ENCODE data around the gene DBT.
"Not testable (repeated sequence)": the region's sequence is repeated elsewhere in the genome, so short reads cannot be mapped to it uniquely, and the experiment has no call there.

DBT gene

GRCh38 chr1:100253552-100253951 lies 3.9 kb upstream of the DBT start:
- in situ Hi-C loops (cut with MboI; ENCODE audit: low pct_unique_long_range_greater_than_20kb, low sequenced_read_pairs): no loop called here
- DNase-seq: no peak

- DNase-seq: no peak
- in situ Hi-C loops (cut with MboI; ENCODE audit: low pct_unique_long_range_greater_than_20kb, low sequenced_read_pairs): no loop called here
Measured at GRCh38 chr1:100252901-100253300, 3.3 kb upstream of the DBT start.

GRCh38 chr1:100250807-100251206 lies 1.2 kb upstream of the DBT start:
- in situ Hi-C loops (cut with MboI; ENCODE audit: low pct_unique_long_range_greater_than_20kb, low sequenced_read_pairs): no loop called here
- no peak for DNase-seq

- in situ Hi-C loops (cut with MboI; ENCODE audit: low pct_unique_long_range_greater_than_20kb, low sequenced_read_pairs): no loop called here
- DNase-seq: no peak
Measured at GRCh38 chr1:100250264-100250663, 630 bp upstream of the DBT start.

- DNase-seq: peak; percentile 23
- in situ Hi-C loops (cut with MboI; ENCODE audit: low pct_unique_long_range_greater_than_20kb, low sequenced_read_pairs): no loop called here
Measured at GRCh38 chr1:100249155-100249536, 488 bp downstream of the DBT start.

- in situ Hi-C loops (cut with MboI; ENCODE audit: low pct_unique_long_range_greater_than_20kb, low sequenced_read_pairs): no loop called here
- DNase-seq: peak; percentile 8
Measured at GRCh38 chr1:100246738-100247137, 2.9 kb downstream of the DBT start.

- in situ Hi-C loops (cut with MboI; ENCODE audit: low pct_unique_long_range_greater_than_20kb, low sequenced_read_pairs): no loop called here
- DNase-seq: no peak
Measured at GRCh38 chr1:100240631-100241030, 9.0 kb downstream of the DBT start.

GRCh38 chr1:100239961-100240360 lies 9.7 kb downstream of the DBT start:
- in situ Hi-C loops (cut with MboI; ENCODE audit: low pct_unique_long_range_greater_than_20kb, low sequenced_read_pairs): no loop called here
- no peak for DNase-seq

GRCh38 chr1:100237091-100237490 lies 12.5 kb downstream of the DBT start:
- in situ Hi-C loops (cut with MboI; ENCODE audit: low pct_unique_long_range_greater_than_20kb, low sequenced_read_pairs): no loop called here
- no peak for DNase-seq

GRCh38 chr1:100234432-100234831 lies 15.2 kb downstream of the DBT start:
- DNase-seq: no peak
- in situ Hi-C loops (cut with MboI; ENCODE audit: low pct_unique_long_range_greater_than_20kb, low sequenced_read_pairs): no loop called here

GRCh38 chr1:100233566-100233965 lies 16.1 kb downstream of the DBT start:
- DNase-seq; in situ Hi-C loops (cut with MboI; ENCODE audit: low pct_unique_long_range_greater_than_20kb, low sequenced_read_pairs): not testable (repeated sequence)

- in situ Hi-C loops (cut with MboI; ENCODE audit: low pct_unique_long_range_greater_than_20kb, low sequenced_read_pairs): no loop called here
- no peak for DNase-seq
Measured at GRCh38 chr1:100232156-100232555, 17.5 kb downstream of the DBT start.

- in situ Hi-C loops (cut with MboI; ENCODE audit: low pct_unique_long_range_greater_than_20kb, low sequenced_read_pairs): no loop called here
- no peak for DNase-seq
Measured at GRCh38 chr1:100231721-100232120, 17.9 kb downstream of the DBT start.

GRCh38 chr1:100230765-100231164 lies 18.9 kb downstream of the DBT start:
- in situ Hi-C loops (cut with MboI; ENCODE audit: low pct_unique_long_range_greater_than_20kb, low sequenced_read_pairs): no loop called here
- no peak for DNase-seq

- DNase-seq: no peak
- in situ Hi-C loops (cut with MboI; ENCODE audit: low pct_unique_long_range_greater_than_20kb, low sequenced_read_pairs): no loop called here
Measured at GRCh38 chr1:100229681-100230443, 19.8 kb downstream of the DBT start.

GRCh38 chr1:100222428-100222827 lies 27.2 kb downstream of the DBT start:
- DNase-seq: no peak
- in situ Hi-C loops (cut with MboI; ENCODE audit: low pct_unique_long_range_greater_than_20kb, low sequenced_read_pairs): no loop called here

- no peak for DNase-seq
- in situ Hi-C loops (cut with MboI; ENCODE audit: low pct_unique_long_range_greater_than_20kb, low sequenced_read_pairs): no loop called here
Measured at GRCh38 chr1:100219883-100220282, 29.8 kb downstream of the DBT start.

- in situ Hi-C loops (cut with MboI; ENCODE audit: low pct_unique_long_range_greater_than_20kb, low sequenced_read_pairs): no loop called here
- DNase-seq: no peak
Measured at GRCh38 chr1:100219457-100219856, 30.2 kb downstream of the DBT start.

GRCh38 chr1:100217834-100218233 lies 31.8 kb downstream of the DBT start:
- in situ Hi-C loops (cut with MboI; ENCODE audit: low pct_unique_long_range_greater_than_20kb, low sequenced_read_pairs): no loop called here
- DNase-seq: no peak

GRCh38 chr1:100215101-100215500 lies 34.5 kb downstream of the DBT start:
- in situ Hi-C loops (cut with MboI; ENCODE audit: low pct_unique_long_range_greater_than_20kb, low sequenced_read_pairs): no loop called here
- DNase-seq: no peak

GRCh38 chr1:100213141-100213540 lies 36.5 kb downstream of the DBT start:
- in situ Hi-C loops (cut with MboI; ENCODE audit: low pct_unique_long_range_greater_than_20kb, low sequenced_read_pairs): no loop called here
- no peak for DNase-seq

Data from KBM-7 (cell line).